ENCODE results near the gene RHEBL1.

Gene RHEBL1

DNA sequence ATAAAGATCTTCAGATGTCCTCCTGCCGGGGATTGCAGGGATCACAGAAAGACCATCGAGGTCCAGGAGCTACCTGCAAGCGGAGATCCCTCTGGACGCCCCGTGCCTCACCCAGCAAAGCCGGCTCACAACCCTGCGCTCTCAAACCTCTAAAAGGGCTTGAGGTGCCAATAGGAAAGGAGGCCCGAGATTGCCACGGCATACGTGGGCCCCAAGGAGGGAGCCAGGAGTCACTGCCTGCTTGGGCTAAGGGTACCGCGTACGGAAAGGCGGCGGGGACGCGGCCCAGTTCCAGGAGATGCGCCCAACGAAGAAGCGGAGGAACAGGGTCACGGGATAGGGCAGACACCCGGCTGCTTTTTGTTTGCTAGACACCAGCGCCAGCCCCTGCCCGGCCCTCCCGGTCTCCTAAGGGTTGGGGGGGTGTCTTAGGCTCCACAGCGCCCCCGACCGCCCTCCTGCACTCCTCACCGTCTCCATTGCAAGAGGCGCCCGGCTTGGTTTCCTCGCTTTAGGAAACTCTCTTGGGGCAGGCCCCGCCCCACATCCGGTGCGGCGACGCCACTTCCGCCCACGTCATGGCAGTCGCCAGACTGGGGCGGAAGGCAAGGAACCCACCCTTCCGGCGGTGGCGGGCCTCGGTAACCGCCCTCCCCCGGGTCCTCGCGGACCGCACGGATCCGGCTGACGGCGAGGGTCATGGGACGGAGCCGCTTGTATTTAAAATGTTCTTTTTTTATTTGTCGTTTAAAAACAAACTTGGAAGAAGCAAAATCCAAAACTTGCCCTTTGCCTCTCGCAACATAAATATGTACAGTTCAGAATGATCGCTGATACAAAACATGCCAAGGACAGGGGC, 51.3 kb downstream of the RHEBL1 start, which contains the start of gene PRKAG1:
Gene PRKAG1, minus strand, starts transcription at position 516 of the 859 bp plus-strand sequence. Its CDS starts 36 bp downstream, at position 480.
- peak; percentile 96 for DNase-seq

DNA sequence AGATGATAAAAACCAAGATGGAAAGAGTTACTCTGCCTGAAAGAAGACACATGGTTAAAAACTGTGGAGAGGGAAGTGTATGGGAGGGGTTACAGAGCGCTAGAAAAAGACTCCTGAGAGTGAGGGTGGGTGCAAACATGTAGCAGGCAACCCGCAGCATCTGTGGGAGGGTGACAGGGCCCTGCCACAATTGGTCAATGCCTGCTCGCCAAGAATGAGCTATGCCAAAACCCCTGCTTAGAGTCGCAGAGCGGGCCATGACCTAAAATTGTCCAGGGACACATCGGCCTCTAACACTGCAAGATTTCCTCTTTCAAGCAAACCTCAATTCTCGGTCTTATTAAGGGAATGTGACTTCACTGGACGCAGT, 51.9 kb downstream of the RHEBL1 start:
- DNase-seq, result no peak

DNA sequence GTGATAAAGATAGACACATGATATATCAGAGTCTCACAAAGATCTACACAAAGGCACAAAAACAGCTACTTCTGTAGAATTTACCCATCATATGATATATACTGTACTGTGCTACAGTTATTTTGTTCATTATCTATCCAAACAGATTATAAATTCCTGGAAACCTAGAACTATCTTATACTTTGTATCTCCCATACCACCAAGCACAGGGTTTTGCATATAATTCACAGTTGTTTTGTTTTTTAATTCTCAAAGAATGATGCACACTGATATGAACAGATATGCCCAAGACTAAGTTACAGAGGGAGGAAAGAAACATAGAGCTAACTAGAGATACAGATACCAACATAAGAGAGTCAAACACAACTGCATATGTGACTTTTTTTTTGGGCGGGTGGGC, 54.6 kb downstream of the RHEBL1 start:
- DNase-seq, result no peak
